GM10847 (cell line): ENCODE data around the gene CDH4.

Source experiments
- POLR2A ChIP-seq: IDR thresholded peaks from 2 replicates; pipeline ENCODE4 v1.6.1; 2011; ENCODE audit not compliant: insufficient read length; ENCODE audit errors: extremely low read depth

The CDH4 gene

GRCh38 chr20:61951695-61952533 is 699.9 kb downstream of the CDH4 start:
- TF ChIP-seq POLR2A: no peak

- no peak for TF ChIP-seq POLR2A
Observed at GRCh38 chr20:61953037-61954021, 701.3 kb downstream of the CDH4 start.

GRCh38 chr20:61954276-61955021 is 702.4 kb downstream of the CDH4 start:
- no peak for TF ChIP-seq POLR2A

- TF ChIP-seq POLR2A: no peak
Observed at GRCh38 chr20:61955668-61956395, 703.8 kb downstream of the CDH4 start.

GRCh38 chr20:61956396-61957342 is 704.6 kb downstream of the CDH4 start:
- TF ChIP-seq POLR2A: no peak

GRCh38 chr20:61957961-61958715 is 706.1 kb downstream of the CDH4 start:
- no peak for TF ChIP-seq POLR2A

GRCh38 chr20:61958773-61959700 is 707.0 kb downstream of the CDH4 start:
- TF ChIP-seq POLR2A: no peak

GRCh38 chr20:61960836-61961235 is 708.8 kb downstream of the CDH4 start:
- no peak for TF ChIP-seq POLR2A

- TF ChIP-seq POLR2A: no peak
Observed at GRCh38 chr20:61963149-61963548, 711.1 kb downstream of the CDH4 start.

GRCh38 chr20:61963885-61964674 is 712.0 kb downstream of the CDH4 start:
- no peak for TF ChIP-seq POLR2A

GRCh38 chr20:61964675-61965605 is 712.9 kb downstream of the CDH4 start:
- TF ChIP-seq POLR2A: no peak
